Esophagus muscularis mucosa (tissue), 4 donors: ENCODE results near the gene LTBP4.

Experiments
- CTCF ChIP-seq, 3 experiments: fragments of 200-600 bp in 2 of 3; fragments of 450-650 bp in 1 of 3; sonication (generic) in 2 of 3; IDR thresholded peaks; one replicate each; pipeline ENCODE4 v1.5.1; 2017 to 2019; ENCODE audit warnings: antibody characterized with exemption in 3 of 3, mild to moderate bottlenecking in 2 of 3, moderate library complexity in 1 of 3
- EP300 ChIP-seq: sonication (generic); formaldehyde crosslinking; IDR thresholded peaks from one replicate; pipeline ENCODE4 v1.6.1; 2017; ENCODE audit warnings: antibody characterized with exemption
- POLR2A ChIP-seq: fragments of 450-650 bp; IDR thresholded peaks from one replicate; pipeline ENCODE4 v1.6.1; 2017; ENCODE audit warnings: antibody characterized with exemption, moderate library complexity, mild to moderate bottlenecking, low read depth
- POLR2AphosphoS5 ChIP-seq, 2 donors: sonication (generic); formaldehyde crosslinking; IDR thresholded peaks; one replicate each; pipeline ENCODE4 v1.6.1; 2017; ENCODE audit warnings: antibody characterized with exemption in 2 of 2

GRCh38 chr19:40633207-40633606 is 32.0 kb downstream of the LTBP4 start:
- no peak for TF ChIP-seq CTCF (IDR thresholded peaks at IDR 0.05)
- TF ChIP-seq POLR2A: no peak
- no peak for TF ChIP-seq POLR2AphosphoS5 (IDR thresholded peaks at IDR 0.05)
- no peak for TF ChIP-seq EP300
